NB4 (cell line): ENCODE results near the gene NRXN3.

ENCODE experiments used
- DNase-seq: peaks from one replicate; pipeline ENCODE4 v3.0.0; 2010; ENCODE audit warnings: low read depth
- H3K4me3 ChIP-seq: one replicate; pipeline ENCODE4 v1.5.1; 2011; ENCODE audit warnings: mild to moderate bottlenecking, low read depth, low read length, moderate library complexity
- CTCF ChIP-seq: IDR thresholded peaks from one replicate; pipeline ENCODE4 v1.5.1; 2012; ENCODE audit warnings: low read depth, low read length
- MAX ChIP-seq: IDR thresholded peaks from 2 replicates; pipeline ENCODE4 v1.6.1; 2011; ENCODE audit warnings: low read depth, low read length
- MYC ChIP-seq: IDR thresholded peaks from 2 replicates; pipeline ENCODE4 v1.6.1; 2011; ENCODE audit warnings: low read depth, low read length
- POLR2A ChIP-seq: IDR thresholded peaks from 2 replicates; pipeline ENCODE4 v1.6.1; 2011; ENCODE audit warnings: mild to moderate bottlenecking; ENCODE audit not compliant: insufficient read length; ENCODE audit errors: extremely low read depth

Gene NRXN3

GRCh38 chr14:79842270-79842669, 1672.1 kb downstream of the NRXN3 start:
- H3K4me3 ChIP-seq, result no peak overlapping the region
- TF ChIP-seq MAX, result no peak
- TF ChIP-seq CTCF, result no peak
- no peak for TF ChIP-seq MYC
- TF ChIP-seq POLR2A, result no peak
- DNase-seq, result no peak

- TF ChIP-seq POLR2A (no peak), CTCF (no peak), MYC (no peak), MAX (no peak)
- DNase-seq, result no peak
These were observed 1683.0 kb downstream of the NRXN3 start for GRCh38 chr14:79852950-79853744.

GRCh38 chr14:79855789-79856188, 1685.6 kb downstream of the NRXN3 start:
- H3K4me3 ChIP-seq, result no peak overlapping the region
- TF ChIP-seq MYC (no peak), MAX (no peak), CTCF (no peak), POLR2A (no peak)
- DNase-seq, result no peak

More at GRCh38 chr14:79852950-79853744, 1683.0 kb downstream of the NRXN3 start:
- no peak overlapping the region for H3K4me3 ChIP-seq

GRCh38 chr14:79856381-79856780, 1686.2 kb downstream of the NRXN3 start:
- TF ChIP-seq MAX, result no peak
- TF ChIP-seq MYC, result no peak
- TF ChIP-seq POLR2A, result no peak
- no peak for TF ChIP-seq CTCF
- no peak for DNase-seq

GRCh38 chr14:79861111-79861510, 1690.9 kb downstream of the NRXN3 start:
- H3K4me3 ChIP-seq, result no peak overlapping the region
- DNase-seq, result peak; percentile 2
- no peak for TF ChIP-seq CTCF
- TF ChIP-seq POLR2A, result no peak
- TF ChIP-seq MAX, result no peak
- TF ChIP-seq MYC, result no peak

More at GRCh38 chr14:79856381-79856780, 1686.2 kb downstream of the NRXN3 start:
- no peak overlapping the region for H3K4me3 ChIP-seq

GRCh38 chr14:79862045-79862444, 1691.9 kb downstream of the NRXN3 start:
- DNase-seq, result no peak
- H3K4me3 ChIP-seq, result no peak overlapping the region
- no peak for TF ChIP-seq MYC
- TF ChIP-seq CTCF, result no peak
- no peak for TF ChIP-seq POLR2A
- no peak for TF ChIP-seq MAX
